Measurements from ENCODE around the gene GATC.

GATC gene

GRCh38 chr12:120508537-120508936 is 62.3 kb downstream of the GATC start:
- no peak for DNase-seq (ENCODE audit: insufficient read length, low spot score)
- FAIRE-seq: no peak
- TF ChIP-seq SPI1 (IDR thresholded peaks at IDR 0.05; ENCODE audit: low read depth, low read length) (no peak), PAX5 (IDR thresholded peaks at IDR 0.05; ENCODE audit: insufficient read depth, low read length, severe bottlenecking) (no peak), POLR2AphosphoS5 (IDR thresholded peaks at IDR 0.05; ENCODE audit: low read depth, low read length) (no peak), POLR2A (IDR thresholded peaks at IDR 0.05; ENCODE audit: low read depth, low read length) (no peak), TAF1 (IDR thresholded peaks at IDR 0.05; ENCODE audit: low read depth, low read length) (no peak), POU2F2 (IDR thresholded peaks at IDR 0.05; ENCODE audit: low read depth, low read length) (no peak)

Measured in GM12891 (cell line).